Lower leg skin (tissue), 4 donors: ENCODE measurements around the gene C7. TPM values are rescaled to one million over a fixed set of nuclear protein-coding genes. Genes with fewer than 3 reads are reported as not detected.

Experiments used
- DNase-seq, 2 donors: peaks; one replicate each; pipeline ENCODE4 v3.0.0-alpha.2; 2019; ENCODE audit warnings: low spot score in 2 of 2
- H3K4me3 ChIP-seq: fragments of 200-600 bp; sonication (generic); 2 replicates; pipeline ENCODE4 v1.5.1; 2017; ENCODE audit warnings: mild to moderate bottlenecking, low read depth; ENCODE audit not compliant: poor library complexity, severe bottlenecking
- POLR2A ChIP-seq, 2 donors: fragments of 450-650 bp; IDR thresholded peaks; one replicate each; pipeline ENCODE4 v1.6.1; 2016 to 2017; ENCODE audit warnings: antibody characterized with exemption in 2 of 2, mild to moderate bottlenecking in 1 of 2, moderate library complexity in 1 of 2
- WGBS, 2 donors: methylation state at CpG; one replicate each; pipeline ENCODE4 v1.1.5; 2018; 5-methylcytosine and 5-hydroxymethylcytosine counted together
- intact Hi-C: fragments of 100-400 bp; cut with DNase I; formaldehyde crosslinking; loops from one replicate; pipeline ENCODE4 v1.15.0; 2023; ENCODE audit warnings: low total_unique reads
- total RNA-seq, 4 donors: library from RNA; depleted of rRNA; stranded (reverse); fragments of >200 nt; gene quantifications; one replicate each; pipeline ENCODE4 v1.1.0, GENCODE V29; 2016
- TF ChIP-seq, protein P1 (sequence below), 3 donors: fragments of 450-650 bp; IDR thresholded peaks; one replicate each; pipeline ENCODE4 v1.5.1; 2016; ENCODE audit warnings: antibody characterized with exemption in 3 of 3, mild to moderate bottlenecking in 3 of 3, moderate library complexity in 2 of 3

Gene C7
- total RNA-seq, 4 donors from 2014 or later = 7.8 to 47.7 (median 15.2) TPM

DNA sequence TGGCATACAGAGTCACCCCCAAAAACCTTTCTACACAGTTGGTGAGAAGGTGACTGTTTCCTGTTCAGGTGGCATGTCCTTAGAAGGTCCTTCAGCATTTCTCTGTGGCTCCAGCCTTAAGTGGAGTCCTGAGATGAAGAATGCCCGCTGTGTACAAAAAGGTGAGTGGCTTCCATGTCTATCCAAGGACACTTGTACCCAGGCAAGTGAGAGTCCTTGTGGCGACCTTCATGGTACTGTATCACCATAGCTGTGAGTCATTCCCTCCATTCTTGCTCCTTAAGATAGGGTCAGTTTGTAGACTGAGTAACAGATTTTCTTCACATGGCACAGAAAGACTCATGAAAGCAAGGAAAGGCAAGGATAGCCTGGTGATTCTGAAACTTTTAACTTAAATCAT, 63.1 kb downstream of the C7 start:
- no peak for DNase-seq

DNA sequence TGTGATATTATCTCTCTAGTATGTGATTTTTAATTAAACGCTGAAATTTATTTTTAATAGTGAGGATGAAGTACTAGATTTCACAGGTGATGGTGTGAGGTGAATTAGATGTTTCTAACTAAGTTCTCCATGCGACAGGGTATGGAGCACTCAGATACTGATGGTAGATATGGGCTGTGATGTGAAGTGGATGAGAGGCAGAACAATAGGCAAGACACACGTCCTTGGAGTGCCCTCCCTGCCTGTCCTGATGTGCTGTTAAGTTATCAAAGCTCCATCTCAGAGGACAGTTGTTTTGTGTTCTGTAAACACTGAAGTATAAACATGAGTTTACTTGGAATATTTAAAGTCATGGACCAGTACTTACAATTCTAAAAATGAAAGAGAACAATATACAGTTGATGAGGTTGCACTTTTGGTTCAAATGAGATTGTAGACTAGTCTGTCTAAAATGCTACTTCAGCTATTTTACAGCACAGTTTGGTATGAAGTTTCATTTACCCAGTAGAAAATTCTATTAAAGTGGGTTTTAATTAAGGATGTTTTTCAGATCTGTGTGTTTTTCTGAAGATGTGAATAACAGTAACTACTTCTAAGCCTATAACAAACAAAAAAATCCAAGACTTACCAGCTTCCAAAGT, 64.2 kb downstream of the C7 start:
- no peak for DNase-seq
- TF ChIP-seq, protein P1, sequence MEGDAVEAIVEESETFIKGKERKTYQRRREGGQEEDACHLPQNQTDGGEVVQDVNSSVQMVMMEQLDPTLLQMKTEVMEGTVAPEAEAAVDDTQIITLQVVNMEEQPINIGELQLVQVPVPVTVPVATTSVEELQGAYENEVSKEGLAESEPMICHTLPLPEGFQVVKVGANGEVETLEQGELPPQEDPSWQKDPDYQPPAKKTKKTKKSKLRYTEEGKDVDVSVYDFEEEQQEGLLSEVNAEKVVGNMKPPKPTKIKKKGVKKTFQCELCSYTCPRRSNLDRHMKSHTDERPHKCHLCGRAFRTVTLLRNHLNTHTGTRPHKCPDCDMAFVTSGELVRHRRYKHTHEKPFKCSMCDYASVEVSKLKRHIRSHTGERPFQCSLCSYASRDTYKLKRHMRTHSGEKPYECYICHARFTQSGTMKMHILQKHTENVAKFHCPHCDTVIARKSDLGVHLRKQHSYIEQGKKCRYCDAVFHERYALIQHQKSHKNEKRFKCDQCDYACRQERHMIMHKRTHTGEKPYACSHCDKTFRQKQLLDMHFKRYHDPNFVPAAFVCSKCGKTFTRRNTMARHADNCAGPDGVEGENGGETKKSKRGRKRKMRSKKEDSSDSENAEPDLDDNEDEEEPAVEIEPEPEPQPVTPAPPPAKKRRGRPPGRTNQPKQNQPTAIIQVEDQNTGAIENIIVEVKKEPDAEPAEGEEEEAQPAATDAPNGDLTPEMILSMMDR (IDR thresholded peaks at IDR 0.05) = no peak
- TF ChIP-seq POLR2A (IDR thresholded peaks at IDR 0.05) = no peak
- no peak overlapping the region for H3K4me3 ChIP-seq
- intact Hi-C loops = no loop called here
- 73 to 75% methylated on average over 3 of the region's 3 CpGs for WGBS, 2 donors

More for the DNA sequence above, 63.1 kb downstream of the C7 start:
- H3K4me3 ChIP-seq = no peak overlapping the region
- TF ChIP-seq, protein P1 (IDR thresholded peaks at IDR 0.05) = no peak
- TF ChIP-seq POLR2A (IDR thresholded peaks at IDR 0.05) = no peak
- 88 to 89% methylated on average over 2 of the region's 2 CpGs for WGBS, 2 donors
- intact Hi-C loops = no loop called here

DNA sequence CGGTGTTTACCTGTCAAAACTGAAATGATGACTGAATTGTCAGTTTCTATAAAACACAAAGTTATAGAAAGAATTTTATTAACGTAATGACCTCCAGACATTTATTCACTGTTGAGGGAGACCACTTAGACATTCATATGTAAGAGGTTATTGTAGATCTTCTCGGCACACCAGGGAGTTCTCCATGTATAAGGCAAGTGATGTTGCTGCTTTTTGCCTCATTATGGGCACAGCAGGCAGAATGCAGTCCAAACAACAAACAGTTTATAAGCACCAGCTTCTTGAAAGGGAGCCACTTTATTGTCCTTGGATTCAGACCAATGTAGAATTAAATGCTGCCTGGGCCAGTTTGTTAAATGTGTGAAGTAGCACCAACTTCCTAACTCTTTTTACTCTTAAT, 66.7 kb downstream of the C7 start:
- intact Hi-C loops = no loop called here
- DNase-seq = no peak
- TF ChIP-seq, protein P1 (IDR thresholded peaks at IDR 0.05) = no peak
- no peak for TF ChIP-seq POLR2A (IDR thresholded peaks at IDR 0.05)
- no peak overlapping the region for H3K4me3 ChIP-seq
- 67 to 76% methylated on average over 3 of the region's 3 CpGs for WGBS, 2 donors

DNA sequence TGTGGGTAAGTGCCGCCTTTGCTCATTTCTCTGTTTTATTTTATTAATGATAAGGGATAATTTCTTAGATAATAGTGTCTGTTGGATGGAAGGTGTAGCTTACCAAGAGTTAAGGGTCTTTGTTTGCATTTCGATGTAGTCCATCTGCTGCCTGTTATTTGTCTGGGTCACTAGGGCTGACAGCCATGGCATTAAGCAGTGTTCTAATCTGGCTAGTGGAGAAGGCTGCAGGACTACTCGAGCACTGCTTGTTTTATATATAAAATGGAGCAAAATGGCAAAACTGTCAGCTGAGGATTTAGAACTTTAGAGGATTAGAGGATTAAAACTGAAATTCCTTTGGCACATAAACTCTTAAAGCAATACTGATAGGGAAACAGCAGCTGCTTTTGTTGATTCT, 67.5 kb downstream of the C7 start:
- DNase-seq = no peak

DNA sequence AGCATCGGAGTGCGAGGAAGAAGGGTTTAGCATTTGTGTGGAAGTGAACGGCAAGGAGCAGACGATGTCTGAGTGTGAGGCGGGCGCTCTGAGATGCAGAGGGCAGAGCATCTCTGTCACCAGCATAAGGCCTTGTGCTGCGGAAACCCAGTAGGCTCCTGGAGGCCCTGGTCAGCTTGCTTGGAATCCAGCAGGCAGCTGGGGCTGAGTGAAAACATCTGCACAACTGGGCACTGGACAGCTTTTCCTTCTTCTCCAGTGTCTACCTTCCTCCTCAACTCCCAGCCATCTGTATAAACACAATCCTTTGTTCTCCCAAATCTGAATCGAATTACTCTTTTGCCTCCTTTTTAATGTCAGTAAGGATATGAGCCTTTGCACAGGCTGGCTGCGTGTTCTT, 72.1 kb downstream of the C7 start:
- 83 to 88% methylated on average over 9 of the region's 9 CpGs for WGBS, 2 donors
- no peak for DNase-seq
- no peak for TF ChIP-seq POLR2A (IDR thresholded peaks at IDR 0.05)
- TF ChIP-seq, protein P1 (IDR thresholded peaks at IDR 0.05) = no peak
- H3K4me3 ChIP-seq = no peak overlapping the region
- intact Hi-C loops = no loop called here

More for the DNA sequence above, 67.5 kb downstream of the C7 start:
- intact Hi-C loops = no loop called here
- TF ChIP-seq POLR2A (IDR thresholded peaks at IDR 0.05) = no peak
- TF ChIP-seq, protein P1 (IDR thresholded peaks at IDR 0.05) = no peak
- 68 to 72% methylated on average over 3 of the region's 3 CpGs for WGBS, 2 donors
- H3K4me3 ChIP-seq = no peak overlapping the region

DNA sequence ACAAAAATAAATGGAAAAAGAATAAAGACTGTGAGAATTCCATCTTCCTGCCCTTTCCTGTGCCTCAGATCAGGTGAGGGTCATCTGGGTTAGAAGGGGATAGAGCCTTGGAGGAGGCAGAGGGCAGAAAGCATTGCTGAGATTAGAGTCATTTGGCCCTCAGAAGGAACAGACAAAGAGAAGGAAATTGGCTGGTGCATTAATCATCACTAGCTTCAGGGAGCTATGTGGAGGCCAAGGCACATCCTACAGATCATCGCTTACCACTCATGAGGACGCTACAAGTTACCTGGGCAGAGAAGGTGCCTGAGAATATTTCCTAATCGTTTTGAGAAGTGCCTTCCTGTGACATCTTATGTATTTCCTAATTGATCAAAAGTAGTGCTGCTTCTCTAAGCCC, 74.5 kb downstream of the C7 start:
- intact Hi-C loops = no loop called here
- 82 to 83% methylated on average over 3 of the region's 3 CpGs for WGBS, 2 donors
- no peak overlapping the region for H3K4me3 ChIP-seq
- DNase-seq = no peak
- TF ChIP-seq POLR2A (IDR thresholded peaks at IDR 0.05) = no peak
- TF ChIP-seq, protein P1 (IDR thresholded peaks at IDR 0.05) = no peak
